Embryonic facial prominence (tissue), 1 donor: ENCODE measurements around the gene TSPY9.
"Not testable (repeated sequence)": the region's sequence is repeated elsewhere in the genome, so short reads cannot be mapped to it uniquely, and the experiment has no call there.

Experiments used
- DNase-seq: peaks from one replicate; pipeline ENCODE4 v3.0.0-alpha.2; 2016; ENCODE audit errors: extremely low spot score

TSPY9 gene, protein sequence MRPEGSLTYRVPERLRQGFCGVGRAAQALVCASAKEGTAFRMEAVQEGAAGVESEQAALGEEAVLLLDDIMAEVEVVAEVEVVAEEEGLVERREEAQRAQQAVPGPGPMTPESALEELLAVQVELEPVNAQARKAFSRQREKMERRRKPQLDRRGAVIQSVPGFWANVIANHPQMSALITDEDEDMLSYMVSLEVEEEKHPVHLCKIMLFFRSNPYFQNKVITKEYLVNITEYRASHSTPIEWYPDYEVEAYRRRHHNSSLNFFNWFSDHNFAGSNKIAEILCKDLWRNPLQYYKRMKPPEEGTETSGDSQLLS

GRCh38 chrY:9486967-9487366, at the start of gene TSPY9:
Gene TSPY9, plus strand, starts transcription at chrY:9487267. Its CDS starts 46 bp downstream, at chrY:9487313.
- DNase-seq = not testable (repeated sequence)

DNA sequence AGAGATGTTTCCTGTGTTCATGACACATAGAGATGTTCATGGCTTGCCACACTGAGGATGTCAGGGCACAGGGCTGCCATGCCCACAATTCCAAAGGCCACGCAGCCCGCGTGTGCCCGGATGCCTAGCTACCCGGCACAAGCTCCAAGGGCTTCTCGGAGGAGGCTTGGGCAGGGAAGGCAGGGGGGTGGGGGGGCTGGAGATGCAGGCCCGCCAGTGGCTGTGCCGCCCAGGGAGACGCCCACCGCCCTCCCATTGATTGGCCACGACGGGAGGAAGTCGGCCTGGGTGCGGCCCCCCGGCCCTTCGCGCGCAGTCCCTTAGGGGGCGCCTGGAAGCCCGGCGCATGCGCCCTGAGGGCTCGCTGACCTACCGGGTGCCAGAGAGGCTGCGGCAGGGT, 20.4 kb upstream of the TSPY9 start, which contains the start of gene TSPY1:
Gene TSPY1 (plus strand): TSS at position 301 of the 400 bp plus-strand sequence. CDS start 46 bp downstream, at position 347.
- not testable (repeated sequence) for DNase-seq

- not testable (repeated sequence) for DNase-seq
These were observed 17.3 kb downstream of the TSPY9 start for GRCh38 chrY:9504396-9504795.

- DNase-seq = not testable (repeated sequence)
These were observed 29.2 kb downstream of the TSPY9 start for GRCh38 chrY:9516287-9516686.

GRCh38 chrY:9527580-9527979, 40.5 kb downstream of the TSPY9 start, which contains the start of gene TSPY10:
Gene TSPY10, plus strand, starts transcription at chrY:9527880. Its CDS starts 46 bp downstream, at chrY:9527926.
- DNase-seq = not testable (repeated sequence)
